Stimulated activated CD8-positive, alpha-beta memory T cell treated with anti-CD3 and anti-CD28 coated beads, Interleukin-15, amount 100 ng/mL, for 24 hours (primary cell): Measurements from ENCODE around the gene RSBN1.
A peak's percentile ranks its signal among the peaks of the same experiment; 100 is the strongest.

Experiments
- DNase-seq: peaks from one replicate; pipeline ENCODE4 v3.0.0-alpha.2; 2020; ENCODE audit warnings: low read depth

The RSBN1 gene

GRCh38 chr1:113812661-113813135, 422 bp upstream of the RSBN1 start:
- DNase-seq: no peak

GRCh38 chr1:113811156-113811887, 954 bp downstream of the RSBN1 start:
- DNase-seq: peak; percentile 17

- DNase-seq: no peak
Observed at GRCh38 chr1:113809670-113810602, 2.3 kb downstream of the RSBN1 start.

GRCh38 chr1:113808450-113809195, 3.7 kb downstream of the RSBN1 start:
- no peak for DNase-seq

- DNase-seq: no peak
Observed at GRCh38 chr1:113805639-113806038, 6.6 kb downstream of the RSBN1 start.

- no peak for DNase-seq
Observed at GRCh38 chr1:113805256-113805531, 7.1 kb downstream of the RSBN1 start.

- DNase-seq: no peak
Observed at GRCh38 chr1:113804421-113805255, 7.6 kb downstream of the RSBN1 start.

GRCh38 chr1:113802367-113803007, 9.8 kb downstream of the RSBN1 start:
- no peak for DNase-seq

- no peak for DNase-seq
Observed at GRCh38 chr1:113800487-113800886, 11.8 kb downstream of the RSBN1 start.

- DNase-seq: no peak
Observed at GRCh38 chr1:113797472-113797871, 14.8 kb downstream of the RSBN1 start.

GRCh38 chr1:113793878-113794834, 18.1 kb downstream of the RSBN1 start:
- no peak for DNase-seq

GRCh38 chr1:113792986-113793385, 19.3 kb downstream of the RSBN1 start:
- DNase-seq: no peak

- no peak for DNase-seq
Observed at GRCh38 chr1:113792471-113792870, 19.8 kb downstream of the RSBN1 start.

- no peak for DNase-seq
Observed at GRCh38 chr1:113788802-113789201, 23.5 kb downstream of the RSBN1 start.

GRCh38 chr1:113787663-113788062, 24.6 kb downstream of the RSBN1 start:
- no peak for DNase-seq

GRCh38 chr1:113786069-113786468, 26.2 kb downstream of the RSBN1 start:
- no peak for DNase-seq

GRCh38 chr1:113784104-113784779, 28.0 kb downstream of the RSBN1 start:
- no peak for DNase-seq

GRCh38 chr1:113783254-113784103, 28.8 kb downstream of the RSBN1 start:
- DNase-seq: no peak
